ENCODE measurements around the gene ISCU.

Gene ISCU

GRCh38 chr12:108518101-108518715 lies 44.2 kb upstream of the ISCU start:
- TF ChIP-seq Cebpa-rat (IDR thresholded peaks at IDR 0.05) = no peak
- Histone ChIP-seq H3K4me3 (no peak overlapping the region), H3K36me3 (peaks cover 54 to 65% (median 59%) of the 10 kb centered on the region in 11 experiments), H3K4me2 (peak overlapping the region in 4 of 11 experiments; percentile 4 to 16 (median 12); a peak in 3 of 22 replicates), H3K27me3 (no peaks in the 10 kb centered on the region), H3K4me1 (peaks cover 8 to 31% (median 21%) of the 10 kb centered on the region in 10 experiments), H3K9me3 (replicated peaks in 1 of 11) (no peaks in the 10 kb centered on the region), H3K9ac (no peak overlapping the region), H3K27ac (no peak overlapping the region), H4K20me1 (peaks cover 38 to 79% (median 70%) of the 10 kb centered on the region in 11 experiments; a peak in 21 of 22 replicates)

- Histone ChIP-seq H3K27ac (no peak overlapping the region), H3K4me1 (peaks cover 8 to 31% (median 21%) of the 10 kb centered on the region in 10 experiments), H4K20me1 (peaks cover 44 to 86% (median 75%) of the 10 kb centered on the region in 11 experiments; a peak in 21 of 22 replicates), H3K9me3 (replicated peaks in 1 of 11) (no peaks in the 10 kb centered on the region), H3K4me2 (no peak overlapping the region), H3K36me3 (peaks cover 61 to 72% (median 66%) of the 10 kb centered on the region in 11 experiments), H3K4me3 (no peak overlapping the region), H3K9ac (no peak overlapping the region), H3K27me3 (no peaks in the 10 kb centered on the region)
- TF ChIP-seq Cebpa-rat (IDR thresholded peaks at IDR 0.05) = no peak
These were observed 43.5 kb upstream of the ISCU start for GRCh38 chr12:108518716-108519496.

DNA sequence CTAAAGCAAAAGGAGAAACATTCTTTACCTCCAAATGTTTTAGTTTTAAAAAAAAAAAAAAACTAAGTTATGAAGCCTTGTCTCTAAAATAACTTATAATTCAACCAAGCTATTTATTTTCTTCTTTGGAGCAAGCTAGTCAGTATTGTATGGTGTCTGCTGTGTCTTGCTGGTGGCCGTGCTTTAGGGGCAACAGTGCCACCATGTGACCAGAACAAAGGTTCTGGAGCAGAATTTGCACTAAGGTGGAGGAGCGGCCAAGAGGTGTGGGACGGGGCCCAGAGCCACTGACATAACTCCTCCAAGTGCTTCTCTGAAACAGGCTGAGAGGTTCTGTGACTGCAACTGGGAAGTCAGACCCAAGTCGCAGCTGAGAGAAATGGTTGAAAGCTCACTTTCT lies 42.8 kb upstream of the ISCU start:
- Histone ChIP-seq H3K4me2 (no peak overlapping the region), H3K4me3 (no peak overlapping the region), H3K27ac (no peak overlapping the region), H3K9ac (no peak overlapping the region), H3K27me3 (no peaks in the 10 kb centered on the region), H4K20me1 (peaks cover 45 to 92% (median 82%) of the 10 kb centered on the region in 11 experiments; a peak in 21 of 22 replicates), H3K9me3 (replicated peaks in 1 of 11) (no peaks in the 10 kb centered on the region), H3K36me3 (peaks cover 67 to 79% (median 73%) of the 10 kb centered on the region in 11 experiments), H3K4me1 (peaks cover 8 to 27% (median 21%) of the 10 kb centered on the region in 10 experiments)
- TF ChIP-seq Cebpa-rat (IDR thresholded peaks at IDR 0.05) = no peak

- H3K4me1 ChIP-seq = peaks cover 0 to 8% (median 0%) of the 10 kb centered on the region in 10 experiments; a peak in 3 of 20 replicates
- H3K36me3 ChIP-seq = peaks cover 98 to 100% (median 100%) of the 10 kb centered on the region in 11 experiments
- H3K9ac ChIP-seq = no peak overlapping the region
- no peak overlapping the region for H3K4me2 ChIP-seq
- no peaks in the 10 kb centered on the region for H3K27me3 ChIP-seq
- peaks cover 59 to 100% (median 97%) of the 10 kb centered on the region in 11 experiments; a peak in 21 of 22 replicates for H4K20me1 ChIP-seq
- no peak for TF ChIP-seq Cebpa-rat (IDR thresholded peaks at IDR 0.05)
- no peaks in the 10 kb centered on the region for H3K9me3 ChIP-seq (replicated peaks in 1 of 11)
- H3K4me3 ChIP-seq = no peak overlapping the region
- H3K27ac ChIP-seq = no peak overlapping the region
These were observed 39.0 kb upstream of the ISCU start for GRCh38 chr12:108523365-108523764.

GRCh38 chr12:108525681-108526080 lies 36.7 kb upstream of the ISCU start:
- Histone ChIP-seq H3K27me3 (no peaks in the 10 kb centered on the region), H4K20me1 (peaks cover 48 to 100% (median 94%) of the 10 kb centered on the region in 11 experiments; a peak in 21 of 22 replicates), H3K9me3 (replicated peaks in 1 of 11) (no peaks in the 10 kb centered on the region), H3K4me1 (peaks cover 0 to 8% (median 0%) of the 10 kb centered on the region in 10 experiments; a peak in 3 of 20 replicates), H3K27ac (no peak overlapping the region), H3K4me2 (no peak overlapping the region), H3K9ac (no peak overlapping the region), H3K36me3 (peaks cover 100% of the 10 kb centered on the region in 11 experiments), H3K4me3 (no peak overlapping the region)
- TF ChIP-seq Cebpa-rat (IDR thresholded peaks at IDR 0.05) = no peak

DNA sequence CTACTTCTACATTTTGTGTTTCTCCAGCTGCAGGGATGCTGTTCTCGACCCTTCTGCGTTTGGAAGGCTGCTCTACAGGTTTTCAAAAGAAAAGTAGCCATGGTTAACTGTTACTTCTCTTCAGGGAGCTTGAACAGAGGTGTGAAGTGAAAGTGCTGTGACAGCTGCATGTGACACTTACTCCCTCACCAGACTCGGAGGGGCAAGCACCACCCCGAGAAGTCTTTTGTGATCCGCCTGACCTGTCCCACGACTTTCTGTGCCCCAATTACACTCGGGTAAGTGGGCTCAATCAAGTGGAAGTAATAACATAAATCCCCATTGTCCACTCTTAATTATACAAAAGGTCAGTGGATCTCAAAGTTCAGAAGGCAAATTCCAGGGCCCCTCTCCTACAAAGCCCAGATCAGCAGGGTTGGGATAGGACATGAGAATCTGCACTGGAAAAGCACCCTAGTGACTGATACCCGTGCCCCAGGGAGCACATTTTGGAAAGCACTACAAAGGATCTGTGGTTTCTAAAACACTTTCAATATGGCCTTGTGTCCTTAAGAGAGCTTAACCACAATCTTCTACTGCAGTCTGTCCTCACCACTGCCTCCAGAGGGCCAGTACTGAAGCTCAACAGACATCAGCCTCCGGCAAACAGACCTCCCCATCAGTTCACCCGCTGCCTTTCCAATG lies 35.8 kb upstream of the ISCU start:
- Histone ChIP-seq H3K9me3 (replicated peaks in 1 of 11) (no peaks in the 10 kb centered on the region), H3K27me3 (no peaks in the 10 kb centered on the region), H3K4me1 (peaks cover 0 to 8% (median 0%) of the 10 kb centered on the region in 10 experiments; a peak in 3 of 20 replicates), H3K4me3 (no peak overlapping the region), H3K4me2 (no peak overlapping the region), H4K20me1 (peaks cover 39 to 100% (median 85%) of the 10 kb centered on the region in 11 experiments; a peak in 21 of 22 replicates), H3K36me3 (peaks cover 100% of the 10 kb centered on the region in 11 experiments), H3K27ac (no peak overlapping the region), H3K9ac (no peak overlapping the region)
- TF ChIP-seq Cebpa-rat (IDR thresholded peaks at IDR 0.05) = no peak

GRCh38 chr12:108527166-108527496 lies 35.3 kb upstream of the ISCU start:
- H3K4me2 ChIP-seq = no peak overlapping the region
- no peak overlapping the region for H3K4me3 ChIP-seq
- no peaks in the 10 kb centered on the region for H3K9me3 ChIP-seq (replicated peaks in 1 of 11)
- no peaks in the 10 kb centered on the region for H3K27me3 ChIP-seq
- H3K27ac ChIP-seq = no peak overlapping the region
- no peak overlapping the region for H3K9ac ChIP-seq
- peaks cover 0 to 8% (median 0%) of the 10 kb centered on the region in 10 experiments; a peak in 3 of 20 replicates for H3K4me1 ChIP-seq
- no peak for TF ChIP-seq Cebpa-rat (IDR thresholded peaks at IDR 0.05)
- peaks cover 40 to 100% (median 83%) of the 10 kb centered on the region in 11 experiments; a peak in 21 of 22 replicates for H4K20me1 ChIP-seq
- H3K36me3 ChIP-seq = peaks cover 100% of the 10 kb centered on the region in 11 experiments

GRCh38 chr12:108530161-108530560 lies 32.2 kb upstream of the ISCU start:
- peaks cover 99 to 100% (median 100%) of the 10 kb centered on the region in 11 experiments for H3K36me3 ChIP-seq
- H3K4me2 ChIP-seq = no peak overlapping the region
- peaks cover 0 to 8% (median 0%) of the 10 kb centered on the region in 10 experiments; a peak in 3 of 20 replicates for H3K4me1 ChIP-seq
- peaks cover 33 to 98% (median 68%) of the 10 kb centered on the region in 11 experiments; a peak in 21 of 22 replicates for H4K20me1 ChIP-seq
- H3K9me3 ChIP-seq (replicated peaks in 1 of 11) = no peaks in the 10 kb centered on the region
- no peaks in the 10 kb centered on the region for H3K27me3 ChIP-seq
- no peak for TF ChIP-seq Cebpa-rat (IDR thresholded peaks at IDR 0.05)
- no peak overlapping the region for H3K27ac ChIP-seq
- no peak overlapping the region for H3K9ac ChIP-seq
- H3K4me3 ChIP-seq = no peak overlapping the region
